Upper lobe of left lung (tissue), 4 donors: ENCODE results near the gene FBXW7.

ENCODE experiments used
- CTCF ChIP-seq, 6 experiments: fragments of 450-650 bp in 4 of 6; fragments of 200-600 bp in 2 of 6; sonication (generic) in 2 of 6; IDR thresholded peaks; one replicate each; pipeline ENCODE4 v1.5.1; 2016 to 2019; ENCODE audit warnings: antibody characterized with exemption in 6 of 6
- EP300 ChIP-seq, 4 donors: sonication (generic); formaldehyde crosslinking; IDR thresholded peaks; one replicate each; pipeline ENCODE4 v1.5.1; 2017; ENCODE audit warnings: antibody characterized with exemption in 4 of 4, control low read depth in 2 of 4
- POLR2AphosphoS5 ChIP-seq, 2 donors: sonication (generic); formaldehyde crosslinking; IDR thresholded peaks; one replicate each; pipeline ENCODE4 v1.5.1; 2017; ENCODE audit warnings: antibody characterized with exemption in 2 of 2

- TF ChIP-seq CTCF (IDR thresholded peaks at IDR 0.05): no peak
- TF ChIP-seq EP300 (IDR thresholded peaks at IDR 0.05): no peak
- no peak for TF ChIP-seq POLR2AphosphoS5 (IDR thresholded peaks at IDR 0.05)
These were observed 772 bp upstream of the FBXW7 start for GRCh38 chr4:152536545-152537182.
